RWPE1 (cell line): ENCODE data around the gene SRXN1.

Experiments
- CTCF ChIA-PET: fragments of 350-600 bp; sonication (Branson Sonifier 250); formaldehyde crosslinking; extraction: SDS; loops from one replicate; lab custom pipeline; 2021; lab: Yijun Ruan, JAX
- POLR2A ChIA-PET: fragments of 400-600 bp; formaldehyde crosslinking; extraction: SDS; loops from one replicate; lab custom pipeline; 2020; ENCODE audit warnings: antibody characterized with exemption; ENCODE audit not compliant: low non-redundant PET; lab: Yijun Ruan, JAX
- DNase-seq: peaks from one replicate; pipeline ENCODE4 v3.0.0; 2012; ENCODE audit warnings: low spot score
- H3K27ac ChIP-seq: fragments of 450-650 bp; 2 replicates; pipeline ENCODE4 v1.5.1; 2017
- CTCF ChIP-seq: fragments of 450-650 bp; conservative IDR thresholded peaks from 2 replicates; pipeline ENCODE4 v1.5.1; 2017; ENCODE audit warnings: low read depth, mild to moderate bottlenecking

SRXN1 gene

DNA sequence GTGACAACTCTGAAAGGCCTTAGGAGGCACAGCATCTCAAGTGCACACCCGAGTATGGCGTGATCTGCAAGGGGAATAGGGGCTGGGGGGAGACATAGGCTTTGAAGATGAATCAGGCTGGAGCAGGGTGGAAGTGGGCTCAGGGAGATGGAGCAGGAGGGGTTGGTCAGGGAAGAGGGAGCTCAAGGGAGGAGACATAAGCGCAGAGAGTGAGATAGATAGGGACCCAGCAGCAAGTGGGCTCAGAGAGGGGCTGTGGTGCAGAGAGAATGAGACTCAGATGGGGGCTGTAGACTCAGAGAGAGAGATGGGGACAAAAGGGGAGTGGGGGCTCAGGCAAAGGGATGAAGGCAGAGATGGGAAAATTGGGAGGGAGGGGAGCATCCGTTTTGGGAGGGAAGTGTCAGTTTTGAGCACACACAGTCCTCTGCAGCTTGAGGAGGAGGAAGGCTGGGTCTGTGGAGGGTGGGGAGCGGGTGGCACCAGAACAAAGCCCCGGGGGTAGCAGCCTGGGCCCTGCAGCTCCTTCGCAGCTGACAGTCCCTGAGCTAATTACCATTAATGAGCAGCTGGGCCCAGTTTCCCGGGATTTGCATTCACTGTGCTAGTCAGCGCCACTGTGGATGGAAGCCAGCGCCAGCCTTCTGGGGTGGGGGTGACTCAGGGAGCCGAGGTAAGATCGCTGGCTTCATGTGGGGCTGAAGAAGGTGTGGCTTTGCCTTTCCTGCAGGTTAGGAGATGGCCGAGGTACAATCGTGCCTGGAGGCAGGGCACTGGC, 18.7 kb downstream of the SRXN1 start:
- no peak for DNase-seq
- ChIA-PET CTCF (no interaction called here), POLR2A (no interaction called here)
- no peak for TF ChIP-seq CTCF
- no peak overlapping the region for H3K27ac ChIP-seq

GRCh38 chr20:631101-631500, 21.9 kb downstream of the SRXN1 start:
- H3K27ac ChIP-seq = no peak overlapping the region
- DNase-seq = no peak
- no peak for TF ChIP-seq CTCF
- POLR2A ChIA-PET = no interaction called here
- CTCF ChIA-PET = no interaction called here

DNA sequence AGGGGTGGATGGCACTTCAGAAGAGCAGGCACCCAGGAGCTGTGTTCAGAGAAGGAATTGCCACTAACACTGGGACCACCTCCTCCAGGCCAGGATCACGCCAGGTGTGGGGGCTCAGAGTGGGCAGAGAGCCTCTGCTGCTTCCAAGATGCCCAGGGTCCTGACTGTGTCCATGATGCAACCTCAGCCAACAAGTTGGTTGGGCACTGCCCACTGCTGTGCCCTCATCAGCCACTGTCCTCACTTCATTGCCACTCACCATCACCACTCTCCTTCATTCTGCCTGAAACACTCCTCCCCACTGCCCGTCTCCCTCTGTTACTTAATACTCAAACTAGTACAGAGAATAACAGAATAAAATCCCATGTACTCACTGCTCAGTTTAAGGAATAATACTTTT, 26.4 kb downstream of the SRXN1 start:
- CTCF ChIA-PET = no interaction called here

DNA sequence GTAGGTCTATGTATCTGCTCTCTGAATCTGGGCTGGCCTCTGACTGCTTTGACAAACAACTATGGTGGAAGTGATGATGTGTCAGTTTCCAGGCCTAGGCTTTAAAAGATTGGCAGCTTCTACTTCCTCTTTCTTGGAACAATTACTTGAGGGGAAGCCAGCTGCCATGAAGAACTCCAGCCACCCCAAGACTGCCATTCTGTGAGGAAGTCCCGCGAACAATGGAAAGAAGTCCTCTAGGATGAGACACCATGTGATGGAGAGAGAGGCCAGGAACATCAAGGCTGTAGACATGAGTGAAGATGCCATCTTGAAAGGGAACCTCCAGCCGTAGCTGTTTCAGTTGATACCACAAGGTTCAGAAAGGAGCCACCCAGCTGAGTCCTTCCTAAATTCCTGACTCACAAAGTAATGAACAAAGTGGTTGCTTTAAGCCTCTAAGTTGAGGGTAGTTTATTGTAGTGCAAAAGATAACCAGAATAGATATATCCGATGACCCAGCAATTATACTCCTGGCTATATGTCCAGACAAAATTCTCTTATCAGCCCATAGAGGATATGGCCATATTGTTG, 27.6 kb downstream of the SRXN1 start:
- no peak overlapping the region for H3K27ac ChIP-seq
- ChIA-PET CTCF (no interaction called here), POLR2A (no interaction called here)
- no peak for DNase-seq
- no peak for TF ChIP-seq CTCF

More for the DNA sequence above, 26.4 kb downstream of the SRXN1 start:
- POLR2A ChIA-PET = no interaction called here
- no peak overlapping the region for H3K27ac ChIP-seq
- DNase-seq = no peak
- TF ChIP-seq CTCF = no peak

DNA sequence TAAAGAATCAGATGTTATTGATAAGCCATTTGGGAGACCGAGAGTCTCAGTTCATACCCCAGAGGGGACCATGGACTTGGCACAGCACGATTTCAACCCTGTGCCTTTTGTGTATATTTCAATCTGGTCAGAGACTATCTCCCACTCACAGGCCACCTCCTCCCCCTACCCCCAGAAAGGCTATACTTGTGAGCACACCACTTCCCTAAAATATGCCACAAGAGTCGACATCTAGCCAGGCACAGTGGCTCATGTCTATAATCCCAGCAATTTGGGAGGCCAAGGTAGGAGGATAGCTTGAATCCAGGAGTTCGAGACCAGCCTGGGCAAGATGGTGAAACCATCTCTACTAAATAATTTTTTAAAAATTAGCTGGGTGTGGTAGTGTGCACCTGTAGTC, 29.3 kb downstream of the SRXN1 start:
- CTCF ChIA-PET = interaction anchor here (0.6 kb wide), 1 partner anchor 372 kb away, joined by 4 read pairs; no protein-coding TSS in a partner anchor
- no peak overlapping the region for H3K27ac ChIP-seq
- DNase-seq = no peak
- no peak for TF ChIP-seq CTCF
- POLR2A ChIA-PET = no interaction called here

GRCh38 chr20:623021-623420, 30.0 kb downstream of the SRXN1 start:
- ChIA-PET CTCF (interaction anchor here (0.6 kb wide), 1 partner anchor 22 kb away, joined by 3 read pairs; no protein-coding TSS in a partner anchor), POLR2A (no interaction called here)
- no peak overlapping the region for H3K27ac ChIP-seq
- no peak for DNase-seq
- TF ChIP-seq CTCF = no peak
